Ovary (tissue), 10 donors: ENCODE results near the gene AMMECR1L. TPM values are rescaled to one million over a fixed set of nuclear protein-coding genes. Genes with fewer than 3 reads are reported as not detected.
"Not testable (repeated sequence)": the region's sequence is repeated elsewhere in the genome, so short reads cannot be mapped to it uniquely, and the experiment has no call there.

Experiments used
- DNase-seq, 5 donors: peaks; one replicate each; pipeline ENCODE4 v3.0.0-alpha.2; 2019 to 2020
- H3K27ac ChIP-seq, 2 donors: fragments of 200-600 bp; one replicate each; pipeline versions ENCODE4 v1.5.1 to v1.8.0; 2019 to 2022
- H3K27me3 ChIP-seq: fragments of 200-600 bp; one replicate; pipeline ENCODE4 v1.8.0; 2022
- H3K36me3 ChIP-seq: fragments of 200-600 bp; sonication (generic); one replicate; pipeline ENCODE4 v1.5.1; 2019
- H3K4me1 ChIP-seq: one replicate; pipeline ENCODE4 v1.8.1; 2013; ENCODE audit warnings: mild to moderate bottlenecking, moderate library complexity; ENCODE audit not compliant: insufficient read depth
- H3K4me3 ChIP-seq: fragments of 200-600 bp; sonication (generic); one replicate; pipeline ENCODE4 v1.5.1; 2017
- H3K9me3 ChIP-seq, 2 donors: fragments of 200-600 bp in 1 of 2; sonication (generic) in 1 of 2; one replicate each; pipeline versions ENCODE4 v1.5.1 to v1.8.1; 2013 to 2019; ENCODE audit warnings: mild to moderate bottlenecking in 1 of 2, moderate library complexity in 1 of 2
- EP300 ChIP-seq: sonication (generic); formaldehyde crosslinking; IDR thresholded peaks from one replicate; pipeline ENCODE4 v1.6.1; 2017; ENCODE audit warnings: antibody characterized with exemption
- POLR2A ChIP-seq: fragments of 450-650 bp; IDR thresholded peaks from one replicate; pipeline ENCODE4 v1.6.1; 2017; ENCODE audit warnings: antibody characterized with exemption, mild to moderate bottlenecking, moderate library complexity
- whole genome bisulfite sequencing, 3 donors: extraction: QIAGEN DNeasy Blood & Tissue Kit in 1 of 3; methylation state at CpG; one replicate each; pipeline versions ENCODE4 v1.1.5 to v1.1.7; 2013 to 2017; 5-methylcytosine and 5-hydroxymethylcytosine counted together
- intact Hi-C, 4 donors: fragments of 100-400 bp; cut with DNase I; formaldehyde crosslinking; loops; one replicate each; pipeline versions ENCODE4 v1.11.0 to v1.15.1; 2022 to 2023
- long read RNA-seq, 3 donors: library from polyadenylated mRNA in 2 of 3; unstranded in 2 of 3; transcript quantifications; one replicate each; pipeline ENCODE4 v2.0.0 and lab custom pipeline, GENCODE V29; 2021 to 2026
- polyA plus RNA-seq, 2 donors: library from polyadenylated mRNA; stranded (reverse); fragments of 200-250 nt in 1 of 2; fragments of 350-450 nt in 1 of 2; fragmentation: Illumina TruSeq in 1 of 2; extraction: RNeasy Lipid Tissue Mini Kit (QIAGEN cat#74804) in 1 of 2; gene quantifications; one replicate each; pipeline ENCODE4 v1.2.3, GENCODE V29; 2013 to 2014
- total RNA-seq, 7 donors: library from RNA; depleted of rRNA in 2 of 7; stranded (reverse); fragments of >200 nt in 2 of 7; fragmentation: NEBNext Ultra II Directional in 3 of 7; extraction: Animal tissue kit (Norgen Biotek cat#: 25700) in 3 of 7; gene quantifications; one replicate each; pipeline versions ENCODE4 v1.1.0 to v1.2.4, GENCODE V29; 2016 to 2023
- TF ChIP-seq, protein P1 (sequence below), 3 donors: fragments of 450-650 bp in 2 of 3; fragments of 200-600 bp in 1 of 3; IDR thresholded peaks; one replicate each; pipeline versions ENCODE4 v1.5.1 to v1.8.0; 2016 to 2022; ENCODE audit warnings: antibody characterized with exemption in 3 of 3, mild to moderate bottlenecking in 1 of 3
- donor health status: DM: no; HTN: no; CAD: no; lungs with moderate emphysema.
- donor health status: DM: no; HTN: no; CAD: no.
- donor health status: Bipolar disorder and iron deficiency.
- donor health status: DM: yes; HTN: yes; CAD: no.
- donor health status: DM: no; HTN: no; CAD: no.
- donor health status: DM: yes; HTN: yes; CAD: no.

AMMECR1L gene
- total RNA-seq (10 to 100 TPM in 5 of 7 donors, 1 to 10 TPM in 2; 7.7 to 18.4 (median 15.7) TPM), polyA plus RNA-seq (10 to 100 TPM in 1 of 2 donors, 1 to 10 TPM in 1; 8.9 to 18.8 TPM)
- long read RNA-seq, donor 1, full-length matches to known transcripts, result 1 of 7 reads
- long read RNA-seq, donor 1, partial matches to known transcripts, result 0 of 7 reads
- long read RNA-seq, donor 1, other reads (novel, unspliced or antisense), result 6 of 7 reads
- long read RNA-seq, donor 2, full-length matches to known transcripts, result 4 of 23 reads
- long read RNA-seq, donor 2, partial matches to known transcripts, result 19 of 23 reads
- long read RNA-seq, donor 2, other reads (novel, unspliced or antisense), result 0 of 23 reads
- long read RNA-seq, donor 3, full-length matches to known transcripts, result 3 of 15 reads
- long read RNA-seq, donor 3, partial matches to known transcripts, result 8 of 15 reads
- long read RNA-seq, donor 3, other reads (novel, unspliced or antisense), result 4 of 15 reads

DNA sequence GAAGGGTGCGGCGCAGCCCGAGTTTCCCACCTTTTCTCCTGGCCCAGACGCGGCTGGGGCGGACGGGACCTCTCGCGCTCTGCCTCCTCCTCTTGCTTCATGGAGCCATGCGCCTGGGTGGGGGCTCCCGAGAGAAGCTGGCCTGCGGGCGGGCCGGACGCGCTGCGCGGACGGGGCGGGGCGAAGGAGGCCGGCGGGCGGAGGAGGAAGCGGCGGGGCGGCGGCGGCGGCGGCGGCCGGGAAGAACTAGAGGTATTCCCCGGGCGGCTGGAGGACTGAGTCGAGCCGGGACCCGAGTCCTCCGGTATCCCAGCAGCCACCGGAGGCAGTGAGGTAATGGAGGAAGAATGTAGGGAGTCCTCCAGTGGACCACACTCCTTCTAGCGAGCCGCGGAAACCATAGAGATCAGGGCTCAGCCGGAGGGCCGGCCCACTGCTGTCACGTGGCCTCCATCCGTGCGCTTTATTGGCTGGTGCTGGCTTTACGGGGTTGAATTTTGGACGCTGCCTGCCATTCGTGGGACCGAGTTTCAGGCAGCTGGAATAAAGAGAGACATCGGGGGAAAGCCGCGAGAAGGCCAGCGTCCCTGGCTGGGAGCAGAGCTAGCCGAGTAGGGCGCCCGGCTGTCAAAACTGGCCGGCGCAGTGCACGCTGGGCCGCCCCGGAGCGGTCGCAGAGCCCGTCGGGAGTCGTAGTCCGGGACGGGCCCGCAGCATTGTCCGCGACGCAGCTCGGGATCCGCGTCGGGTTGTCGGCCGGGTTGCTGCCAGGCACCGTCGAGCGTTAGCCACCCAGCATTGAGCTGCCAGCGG lies at the start of gene AMMECR1L:
AMMECR1L (minus strand) TSS at position 177 of the 813 bp plus-strand sequence. CDS start 11,722 bp downstream, outside the sequence.
- intact Hi-C loops, result loop anchor here in 1 of 4 donors (10.0 kb wide), 1 partner anchor 209 kb away; the partner anchor contains the start of gene UGGT1
- H3K9me3 ChIP-seq, H3K36me3 ChIP-seq, H3K27me3 ChIP-seq, H3K4me1 ChIP-seq: not testable (repeated sequence)
- DNase-seq, result peak; percentile 76 to 86 (median 82)
- WGBS, 3 donors, result 0 to 4% (median 0%) methylated on average over 5 to 67 of the region's 85 CpGs
- peak; percentile 66 for TF ChIP-seq POLR2A
- Histone ChIP-seq H3K27ac (peak within 1 kb of the TSS; percentile 85 to 92), H3K4me3 (peak within 1 kb of the TSS; percentile 65)

DNA sequence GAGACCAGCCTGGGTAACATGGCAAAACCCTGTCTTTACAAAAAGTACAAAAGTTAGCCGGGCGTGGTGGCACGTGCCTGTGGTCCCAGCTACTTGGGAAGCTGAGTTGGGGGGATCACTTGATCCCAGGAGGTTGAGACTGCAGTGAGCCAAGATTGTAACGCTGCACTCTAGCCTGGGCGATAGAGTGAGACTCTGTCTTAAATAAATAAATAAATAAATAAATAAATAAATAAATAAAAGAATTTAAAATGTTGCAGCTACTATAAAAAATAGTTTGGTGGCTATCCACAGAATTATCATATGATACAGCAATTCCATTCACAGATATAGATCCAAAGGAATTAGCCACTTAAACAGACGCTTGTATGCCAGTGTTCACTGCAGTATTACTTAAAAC lies 49.6 kb upstream of the AMMECR1L start:
- no peaks in the 10 kb centered on the region for H3K36me3 ChIP-seq
- intact Hi-C loops, result no loop called here
- WGBS, 3 donors, result 86 to 93% (median 92%) methylated on average over 6 of the region's 6 CpGs
- no peak overlapping the region for H3K4me3 ChIP-seq
- H3K27ac ChIP-seq, result no peak overlapping the region
- no peaks in the 10 kb centered on the region for H3K9me3 ChIP-seq
- TF ChIP-seq, protein P1, sequence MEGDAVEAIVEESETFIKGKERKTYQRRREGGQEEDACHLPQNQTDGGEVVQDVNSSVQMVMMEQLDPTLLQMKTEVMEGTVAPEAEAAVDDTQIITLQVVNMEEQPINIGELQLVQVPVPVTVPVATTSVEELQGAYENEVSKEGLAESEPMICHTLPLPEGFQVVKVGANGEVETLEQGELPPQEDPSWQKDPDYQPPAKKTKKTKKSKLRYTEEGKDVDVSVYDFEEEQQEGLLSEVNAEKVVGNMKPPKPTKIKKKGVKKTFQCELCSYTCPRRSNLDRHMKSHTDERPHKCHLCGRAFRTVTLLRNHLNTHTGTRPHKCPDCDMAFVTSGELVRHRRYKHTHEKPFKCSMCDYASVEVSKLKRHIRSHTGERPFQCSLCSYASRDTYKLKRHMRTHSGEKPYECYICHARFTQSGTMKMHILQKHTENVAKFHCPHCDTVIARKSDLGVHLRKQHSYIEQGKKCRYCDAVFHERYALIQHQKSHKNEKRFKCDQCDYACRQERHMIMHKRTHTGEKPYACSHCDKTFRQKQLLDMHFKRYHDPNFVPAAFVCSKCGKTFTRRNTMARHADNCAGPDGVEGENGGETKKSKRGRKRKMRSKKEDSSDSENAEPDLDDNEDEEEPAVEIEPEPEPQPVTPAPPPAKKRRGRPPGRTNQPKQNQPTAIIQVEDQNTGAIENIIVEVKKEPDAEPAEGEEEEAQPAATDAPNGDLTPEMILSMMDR (IDR thresholded peaks at IDR 0.05), result no peak
- no peak for TF ChIP-seq EP300
- TF ChIP-seq POLR2A, result no peak
- H3K4me1 ChIP-seq, result no peaks in the 10 kb centered on the region
- no peak for DNase-seq
- no peaks in the 10 kb centered on the region for H3K27me3 ChIP-seq

DNA sequence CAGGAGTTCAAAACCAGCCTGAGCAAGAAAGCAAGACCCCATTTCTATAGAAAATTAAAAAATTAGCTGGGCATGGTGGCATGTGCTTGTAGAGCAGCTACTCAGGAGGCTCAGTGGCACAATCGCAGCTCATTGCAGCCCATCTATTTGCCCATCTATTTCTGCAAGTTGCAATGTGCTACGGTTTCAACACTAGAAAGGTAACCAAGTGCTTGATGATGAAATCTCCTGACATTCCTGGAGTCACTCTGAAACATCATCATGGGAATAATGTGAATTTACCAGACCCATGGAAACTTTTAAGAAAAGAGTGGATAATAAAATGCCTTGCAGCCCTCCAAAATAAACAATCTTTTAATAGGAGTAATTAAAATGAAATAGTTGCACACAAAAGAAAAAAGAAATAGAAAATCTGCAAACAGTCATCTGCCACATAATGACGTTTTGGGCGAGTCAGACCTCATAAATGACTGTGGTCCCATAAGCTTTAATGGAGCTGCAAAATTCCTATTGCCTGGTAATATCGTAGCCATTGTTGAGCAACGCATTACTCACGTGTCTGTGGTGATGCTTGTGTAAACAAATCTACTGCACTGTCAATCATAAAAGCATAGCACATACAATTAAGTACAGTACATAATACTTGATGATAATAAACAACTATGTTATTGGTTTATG lies 46.6 kb upstream of the AMMECR1L start:
- Histone ChIP-seq H3K36me3 (no peaks in the 10 kb centered on the region), H3K4me3 (no peak overlapping the region), H3K27ac (no peak overlapping the region), H3K27me3 (no peaks in the 10 kb centered on the region), H3K4me1 (no peaks in the 10 kb centered on the region), H3K9me3 (no peaks in the 10 kb centered on the region)
- intact Hi-C loops, result no loop called here
- TF ChIP-seq, protein P1 (IDR thresholded peaks at IDR 0.05), result no peak
- no peak for TF ChIP-seq POLR2A
- no peak for TF ChIP-seq EP300
- 77 to 82% (median 82%) methylated on average over 7 of the region's 7 CpGs for whole genome bisulfite sequencing, 3 donors
- no peak for DNase-seq

DNA sequence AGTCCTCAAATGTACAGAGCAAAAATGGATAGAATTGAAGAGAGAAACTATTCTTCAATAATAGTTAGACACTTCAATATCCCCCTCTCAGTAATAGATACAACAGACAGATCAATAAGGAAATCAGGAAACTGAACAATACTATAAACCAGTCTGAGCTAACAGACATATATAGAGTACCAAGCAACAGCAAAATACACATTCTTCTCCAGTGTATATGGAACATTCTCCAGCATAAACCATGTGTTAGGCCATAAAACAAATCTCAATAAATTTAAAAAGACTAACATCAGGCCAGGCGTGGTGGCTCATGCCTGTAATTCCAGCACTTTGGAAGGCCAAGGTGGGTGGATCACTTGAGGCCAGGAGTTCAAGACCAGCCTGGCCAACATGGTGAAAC lies 43.7 kb upstream of the AMMECR1L start:
- 74 to 81% (median 78%) methylated on average over 1 of the region's 1 CpG for WGBS, 3 donors
- intact Hi-C loops, result no loop called here
- no peak for DNase-seq
- no peaks in the 10 kb centered on the region for H3K27me3 ChIP-seq
- no peaks in the 10 kb centered on the region for H3K36me3 ChIP-seq
- H3K4me3 ChIP-seq, result no peak overlapping the region
- no peaks in the 10 kb centered on the region for H3K9me3 ChIP-seq
- no peak for TF ChIP-seq EP300
- TF ChIP-seq, protein P1 (IDR thresholded peaks at IDR 0.05), result no peak
- no peak for TF ChIP-seq POLR2A
- H3K4me1 ChIP-seq, result no peaks in the 10 kb centered on the region
- no peak overlapping the region for H3K27ac ChIP-seq
